Subcutaneous abdominal adipose tissue (tissue), 5 donors: ENCODE measurements around the gene RTEL1.
"Not testable (repeated sequence)": the region's sequence is repeated elsewhere in the genome, so short reads cannot be mapped to it uniquely, and the experiment has no call there.

Experiments
- H3K27ac ChIP-seq: one replicate; pipeline ENCODE4 v1.7.0; 2013; ENCODE audit warnings: low read depth, mild to moderate bottlenecking, inconsistent platforms, low read length, moderate library complexity
- H3K27me3 ChIP-seq, 5 donors: one replicate each; pipeline ENCODE4 v1.7.0; 2013; ENCODE audit warnings: low read length in 5 of 5, inconsistent platforms in 1 of 5; ENCODE audit not compliant: control insufficient read depth in 5 of 5, insufficient read depth in 4 of 5
- H3K36me3 ChIP-seq, 5 donors: one replicate each; pipeline ENCODE4 v1.7.0; 2013; ENCODE audit warnings: low read length in 5 of 5; ENCODE audit not compliant: control insufficient read depth in 5 of 5, insufficient read depth in 5 of 5
- H3K4me1 ChIP-seq, 5 donors: one replicate each; pipeline ENCODE4 v1.7.0; 2013; ENCODE audit warnings: low read length in 5 of 5, mild to moderate bottlenecking in 3 of 5, moderate library complexity in 1 of 5; ENCODE audit not compliant: control insufficient read depth in 5 of 5, insufficient read depth in 5 of 5
- H3K4me3 ChIP-seq, 5 donors: one replicate each; pipeline ENCODE4 v1.7.0; 2013; ENCODE audit warnings: low read length in 5 of 5, low read depth in 1 of 5
- H3K9ac ChIP-seq, 5 donors: one replicate each; pipeline ENCODE4 v1.7.0; 2013; ENCODE audit warnings: low read length in 5 of 5, mild to moderate bottlenecking in 4 of 5, moderate library complexity in 3 of 5
- H3K9me3 ChIP-seq, 5 donors: one replicate each; pipeline ENCODE4 v1.7.0; 2013; ENCODE audit warnings: low read length in 5 of 5; ENCODE audit not compliant: control insufficient read depth in 5 of 5
- donor health status: healthy.
- donor health status: healthy.
- donor health status: healthy.
- donor health status: healthy.
- donor health status: healthy.

Gene RTEL1

GRCh38 chr20:63665708-63666107 lies 7.6 kb downstream of the RTEL1 start:
- peaks cover 0 to 86% (median 67%) of the 10 kb centered on the region in 5 donors for H3K36me3 ChIP-seq
- H3K27me3 ChIP-seq = no peaks in the 10 kb centered on the region
- no peak overlapping the region for H3K9ac ChIP-seq
- H3K4me1 ChIP-seq = no peaks in the 10 kb centered on the region
- no peaks in the 10 kb centered on the region for H3K9me3 ChIP-seq
- no peak overlapping the region for H3K27ac ChIP-seq
- no peak overlapping the region for H3K4me3 ChIP-seq

- no peak overlapping the region for H3K4me3 ChIP-seq
- no peak overlapping the region for H3K9ac ChIP-seq
- no peaks in the 10 kb centered on the region for H3K27me3 ChIP-seq
- H3K36me3 ChIP-seq = peaks cover 0 to 77% (median 53%) of the 10 kb centered on the region in 5 donors
- no peaks in the 10 kb centered on the region for H3K4me1 ChIP-seq
- H3K9me3 ChIP-seq = no peaks in the 10 kb centered on the region
- no peak overlapping the region for H3K27ac ChIP-seq
Measured at GRCh38 chr20:63667858-63668257, 9.7 kb downstream of the RTEL1 start.

GRCh38 chr20:63668351-63668750 lies 10.2 kb downstream of the RTEL1 start:
- Histone ChIP-seq H3K4me1 (no peaks in the 10 kb centered on the region), H3K27ac (no peak overlapping the region), H3K27me3 (no peaks in the 10 kb centered on the region), H3K9me3 (no peaks in the 10 kb centered on the region), H3K36me3 (peaks cover 0 to 73% (median 48%) of the 10 kb centered on the region in 5 donors), H3K9ac (no peak overlapping the region), H3K4me3 (no peak overlapping the region)

GRCh38 chr20:63671695-63672094 lies 13.6 kb downstream of the RTEL1 start:
- peaks cover 0 to 69% (median 49%) of the 10 kb centered on the region in 5 donors for H3K36me3 ChIP-seq
- H3K4me3 ChIP-seq, H3K9me3 ChIP-seq, H3K27ac ChIP-seq, H3K4me1 ChIP-seq, H3K9ac ChIP-seq, H3K27me3 ChIP-seq: not testable (repeated sequence)

GRCh38 chr20:63672666-63673065 lies 14.6 kb downstream of the RTEL1 start:
- Histone ChIP-seq H3K36me3 (peaks cover 0 to 69% (median 46%) of the 10 kb centered on the region in 5 donors), H3K9ac (no peak overlapping the region), H3K9me3 (no peaks in the 10 kb centered on the region), H3K27me3 (no peaks in the 10 kb centered on the region), H3K4me3 (no peak overlapping the region), H3K4me1 (no peaks in the 10 kb centered on the region), H3K27ac (no peak overlapping the region)

- peaks cover 0 to 4% (median 0%) of the 10 kb centered on the region in 5 donors for H3K4me1 ChIP-seq
- no peak overlapping the region for H3K9ac ChIP-seq
- no peaks in the 10 kb centered on the region for H3K27me3 ChIP-seq
- H3K9me3 ChIP-seq = no peaks in the 10 kb centered on the region
- H3K4me3 ChIP-seq = no peak overlapping the region
- H3K36me3 ChIP-seq = peaks cover 0 to 69% (median 44%) of the 10 kb centered on the region in 5 donors
- H3K27ac ChIP-seq = no peak overlapping the region
Measured at GRCh38 chr20:63673951-63674350, 15.8 kb downstream of the RTEL1 start.

GRCh38 chr20:63675681-63676368 lies 17.7 kb downstream of the RTEL1 start:
- Histone ChIP-seq H3K36me3 (peaks cover 0 to 77% (median 53%) of the 10 kb centered on the region in 5 donors), H3K9me3 (no peaks in the 10 kb centered on the region)

GRCh38 chr20:63678071-63678470 lies 20.0 kb downstream of the RTEL1 start:
- no peak overlapping the region for H3K9ac ChIP-seq
- peaks cover 9 to 18% (median 15%) of the 10 kb centered on the region in 5 donors for H3K4me1 ChIP-seq
- no peak overlapping the region for H3K27ac ChIP-seq
- H3K27me3 ChIP-seq = no peaks in the 10 kb centered on the region
- H3K9me3 ChIP-seq = no peaks in the 10 kb centered on the region
- H3K4me3 ChIP-seq = no peak overlapping the region
- peaks cover 0 to 67% (median 46%) of the 10 kb centered on the region in 5 donors for H3K36me3 ChIP-seq

More at GRCh38 chr20:63675681-63676368, 17.7 kb downstream of the RTEL1 start:
- H3K4me3 ChIP-seq = no peak overlapping the region
- H3K4me1 ChIP-seq = peaks cover 0 to 4% (median 0%) of the 10 kb centered on the region in 5 donors
- no peaks in the 10 kb centered on the region for H3K27me3 ChIP-seq
- no peak overlapping the region for H3K27ac ChIP-seq
- no peak overlapping the region for H3K9ac ChIP-seq

GRCh38 chr20:63678667-63679465 lies 20.8 kb downstream of the RTEL1 start:
- Histone ChIP-seq H3K9ac (no peak overlapping the region), H3K36me3 (peaks cover 0 to 64% (median 43%) of the 10 kb centered on the region in 5 donors), H3K4me3 (no peak overlapping the region), H3K9me3 (no peaks in the 10 kb centered on the region), H3K27ac (no peak overlapping the region), H3K27me3 (no peaks in the 10 kb centered on the region), H3K4me1 (peaks cover 10 to 22% (median 19%) of the 10 kb centered on the region in 5 donors)

GRCh38 chr20:63679799-63680305 lies 21.7 kb downstream of the RTEL1 start:
- no peak overlapping the region for H3K27ac ChIP-seq
- H3K9me3 ChIP-seq = no peaks in the 10 kb centered on the region
- H3K4me1 ChIP-seq = peaks cover 10 to 22% (median 19%) of the 10 kb centered on the region in 5 donors
- H3K36me3 ChIP-seq = peaks cover 0 to 56% (median 35%) of the 10 kb centered on the region in 5 donors
- no peak overlapping the region for H3K4me3 ChIP-seq
- no peak overlapping the region for H3K9ac ChIP-seq
- no peaks in the 10 kb centered on the region for H3K27me3 ChIP-seq
